Aorta (tissue), 5 donors: ENCODE measurements around the gene KCNB1. TPM values are rescaled to one million over a fixed set of nuclear protein-coding genes. Genes with fewer than 3 reads are reported as not detected.

ENCODE experiments used
- ATAC-seq: fragments of 200-7000 bp; cut with Tn5 transposase; one replicate; pipeline ENCODE4 v1.9.1; 2022; ENCODE audit warnings: moderate library complexity; ENCODE audit not compliant: low FRiP score
- DNase-seq, 2 donors: peaks; one replicate each; pipeline ENCODE4 v3.0.0-alpha.2; 2020
- H3K27ac ChIP-seq, 2 donors: one replicate each; pipeline ENCODE4 v1.5.1; 2013; ENCODE audit warnings: low read length in 2 of 2, mild to moderate bottlenecking in 2 of 2, moderate library complexity in 2 of 2, control low read depth in 1 of 2, inconsistent platforms in 1 of 2, low read depth in 1 of 2
- H3K27me3 ChIP-seq, 2 donors: one replicate each; pipeline ENCODE4 v1.6.1; 2013; ENCODE audit warnings: control low read depth in 1 of 2, low read length in 1 of 2, mild to moderate bottlenecking in 1 of 2, moderate library complexity in 1 of 2; ENCODE audit not compliant: insufficient read depth in 2 of 2, control insufficient read depth in 1 of 2
- H3K36me3 ChIP-seq, 2 donors: one replicate each; pipeline ENCODE4 v1.6.1; 2013; ENCODE audit warnings: control low read depth in 1 of 2, low read length in 1 of 2, mild to moderate bottlenecking in 1 of 2; ENCODE audit not compliant: insufficient read depth in 2 of 2, control insufficient read depth in 1 of 2
- H3K4me1 ChIP-seq, 2 donors: one replicate each; pipeline ENCODE4 v1.6.1; 2013; ENCODE audit warnings: low read length in 2 of 2, control low read depth in 1 of 2, mild to moderate bottlenecking in 1 of 2, moderate library complexity in 1 of 2; ENCODE audit not compliant: insufficient read depth in 2 of 2, control insufficient read depth in 1 of 2
- H3K4me3 ChIP-seq, 2 donors: one replicate each; pipeline ENCODE4 v1.5.1; 2013; ENCODE audit warnings: low read length in 2 of 2, control low read depth in 1 of 2, mild to moderate bottlenecking in 1 of 2
- H3K9me3 ChIP-seq: one replicate; pipeline ENCODE4 v1.6.1; 2013; ENCODE audit warnings: mild to moderate bottlenecking, low read length; ENCODE audit not compliant: control insufficient read depth
- WGBS, 2 donors: extraction: QIAGEN DNeasy Blood & Tissue Kit; methylation state at CpG; one replicate each; pipeline ENCODE4 v1.1.7; 2013; 5-methylcytosine and 5-hydroxymethylcytosine counted together
- intact Hi-C, 2 donors: fragments of 100-400 bp; cut with DNase I; formaldehyde crosslinking; loops; one replicate each; pipeline versions ENCODE4 v1.14.2 to v1.15.0; 2022
- polyA plus RNA-seq, 2 donors: library from polyadenylated mRNA; stranded (reverse); fragments of 200-250 nt; gene quantifications; one replicate each; pipeline ENCODE4 v1.2.3, GENCODE V29; 2013
- total RNA-seq, 2 donors: library from RNA; stranded (reverse); fragmentation: NEBNext Ultra II Directional; extraction: Animal tissue kit (Norgen Biotek cat#: 25700); gene quantifications; one replicate each; pipeline ENCODE4 v1.2.1, GENCODE V29; 2021
- donor health status: healthy with polysubstance abuse.
- donor health status: Bipolar disorder and iron deficiency.
- donor health status: DM: no; HTN: no; CAD: no.
- donor health status: DM: no; HTN: no; CAD: no.
- donor health status: DM: yes; HTN: yes; CAD: no.

Gene KCNB1
- total and polyA plus RNA-seq, 4 donors = under 0.01 to 2.0 (median 0.65) TPM; not detected in 1

DNA sequence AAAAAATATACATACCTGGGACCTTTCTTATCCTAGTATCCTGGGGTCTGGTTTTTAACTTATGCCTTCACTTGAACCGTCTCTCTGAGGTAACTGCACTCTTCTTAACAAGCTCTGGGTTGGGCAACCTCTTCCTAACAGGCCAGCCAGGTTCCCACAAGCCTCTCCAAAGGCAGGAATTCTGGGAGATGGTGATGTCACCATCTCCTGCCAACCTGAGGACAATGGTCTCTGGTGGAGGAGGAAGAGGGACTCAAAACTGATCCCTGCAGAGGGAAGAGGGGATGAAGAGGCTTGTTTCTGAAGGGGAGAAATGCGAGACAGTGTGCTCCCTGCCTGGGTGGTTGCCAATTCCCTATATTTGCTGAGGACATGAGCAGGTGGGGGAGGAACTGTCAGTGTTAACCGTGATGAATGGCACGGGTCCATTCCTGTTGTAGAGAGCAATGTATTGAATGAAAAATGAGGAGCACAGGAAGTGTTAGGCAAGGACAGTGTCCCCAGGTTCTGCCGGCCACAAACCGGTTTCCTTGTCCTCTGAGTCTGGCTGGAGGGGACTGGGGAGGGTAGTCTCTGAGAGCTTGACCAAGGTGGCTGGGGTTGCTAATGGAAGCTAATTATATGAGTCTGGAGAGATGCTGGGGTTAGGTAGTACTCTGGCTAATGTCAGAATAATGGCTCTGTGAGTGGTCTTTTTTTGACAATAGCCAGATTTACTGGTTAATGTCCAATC, 95.5 kb downstream of the KCNB1 start:
- Histone ChIP-seq H3K36me3 (no peaks in the 10 kb centered on the region), H3K9me3 (no peaks in the 10 kb centered on the region), H3K27ac (no peak overlapping the region), H3K27me3 (no peaks in the 10 kb centered on the region), H3K4me1 (no peaks in the 10 kb centered on the region), H3K4me3 (no peak overlapping the region)
- intact Hi-C loops = no loop called here
- 71 to 77% methylated on average over 6 of the region's 6 CpGs for WGBS, 2 donors
- no peak for ATAC-seq
- no peak for DNase-seq

DNA sequence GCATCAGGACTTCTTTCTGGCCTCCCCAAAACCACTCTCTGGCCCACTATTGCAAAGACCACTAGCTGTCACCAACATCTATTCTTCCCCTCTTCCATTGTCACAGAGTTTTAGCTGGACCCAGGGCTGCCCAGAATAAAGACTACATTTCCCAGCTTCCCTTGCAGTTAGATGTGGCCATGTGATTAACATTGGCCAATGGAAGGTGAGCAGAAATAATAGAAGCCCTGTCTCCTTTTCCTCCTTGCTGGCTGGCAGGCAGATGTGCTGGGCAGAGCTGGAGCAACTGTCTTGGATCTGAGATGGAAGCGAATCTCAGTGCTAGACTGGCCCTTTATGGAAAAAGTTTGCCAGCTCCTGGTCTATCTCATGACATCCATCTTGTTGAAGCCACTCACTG, 97.0 kb downstream of the KCNB1 start:
- Histone ChIP-seq H3K4me1 (no peaks in the 10 kb centered on the region), H3K9me3 (no peaks in the 10 kb centered on the region), H3K27me3 (no peaks in the 10 kb centered on the region), H3K27ac (no peak overlapping the region), H3K4me3 (no peak overlapping the region), H3K36me3 (no peaks in the 10 kb centered on the region)
- DNase-seq (no peak), ATAC-seq (peak; percentile 55)
- intact Hi-C loops = no loop called here
- WGBS, 2 donors = 77 to 91% methylated on average over 1 of the region's 1 CpG

- DNase-seq = peak; percentile 75 to 94
- H3K27ac ChIP-seq = no peak overlapping the region
These were observed 97.7 kb downstream of the KCNB1 start for GRCh38 chr20:49384437-49385434.

DNA sequence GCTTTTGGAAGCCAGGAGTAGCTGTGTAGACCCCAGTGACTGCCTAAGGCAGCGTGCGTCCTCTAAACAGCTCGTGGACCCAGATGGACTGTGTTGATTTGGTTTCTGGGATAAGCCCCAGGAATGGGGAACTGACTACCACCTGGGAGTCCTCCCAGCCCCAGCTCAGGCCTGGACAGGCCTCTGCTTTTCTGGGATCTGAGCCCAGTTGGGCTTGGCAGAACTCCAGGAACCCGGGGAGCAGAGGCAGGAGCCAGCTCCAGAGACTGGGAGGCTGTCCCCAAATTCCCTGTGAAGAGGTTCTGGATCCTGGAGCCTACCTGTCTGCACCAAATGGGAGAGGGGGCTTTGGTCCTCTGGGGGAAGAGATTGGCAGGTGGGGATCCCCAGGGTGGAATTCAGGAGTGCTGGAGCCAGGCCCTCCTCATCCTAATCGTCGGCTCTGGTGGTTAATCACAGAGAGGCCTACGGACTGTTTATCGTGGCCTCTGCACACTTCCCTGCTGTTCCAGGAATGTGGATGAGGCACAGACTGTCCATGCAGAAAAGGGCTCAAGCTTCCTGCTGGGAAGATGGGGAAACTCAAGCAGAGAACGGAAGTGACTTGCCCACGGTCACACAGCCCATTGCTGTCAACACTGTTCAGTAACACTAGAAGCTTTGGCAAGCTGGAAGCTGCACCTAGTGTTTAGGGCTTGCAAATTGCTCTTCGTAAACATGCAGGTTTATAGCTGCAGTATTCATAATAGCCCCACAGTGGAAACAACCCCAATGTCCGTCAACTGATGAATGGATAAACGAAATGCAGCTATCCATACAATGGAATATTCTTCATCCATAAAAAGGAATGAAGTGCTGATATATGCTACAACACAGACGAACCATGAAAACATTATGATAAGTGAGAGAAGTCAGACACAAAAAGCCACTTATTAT, 100.6 kb downstream of the KCNB1 start:
- Histone ChIP-seq H3K27me3 (no peaks in the 10 kb centered on the region), H3K4me1 (no peaks in the 10 kb centered on the region), H3K9me3 (no peaks in the 10 kb centered on the region), H3K4me3 (no peak overlapping the region), H3K27ac (peak overlapping the region in 1 of 2 donors; percentile 69), H3K36me3 (no peaks in the 10 kb centered on the region)
- ATAC-seq (peak; percentile 78), DNase-seq (peak; percentile 84 to 92)
- 28 to 30% methylated on average over 14 of the region's 14 CpGs for WGBS, 2 donors
- intact Hi-C loops = loop anchor here (5.0 kb wide), 1 partner anchor 100 kb away; the partner anchor contains the start of gene KCNB1 (in 2 of the 2)

More at GRCh38 chr20:49384437-49385434, 97.7 kb downstream of the KCNB1 start:
- Histone ChIP-seq H3K4me3 (no peak overlapping the region), H3K9me3 (no peaks in the 10 kb centered on the region), H3K4me1 (no peaks in the 10 kb centered on the region), H3K27me3 (no peaks in the 10 kb centered on the region), H3K36me3 (no peaks in the 10 kb centered on the region)
- peak; percentile 69 for ATAC-seq
- WGBS, 2 donors = 51 to 53% methylated on average over 16 of the region's 16 CpGs
- intact Hi-C loops = loop anchor here (5.0 kb wide), 1 partner anchor 98 kb away; the partner anchor contains the start of gene KCNB1 (in 2 of the 2)

DNA sequence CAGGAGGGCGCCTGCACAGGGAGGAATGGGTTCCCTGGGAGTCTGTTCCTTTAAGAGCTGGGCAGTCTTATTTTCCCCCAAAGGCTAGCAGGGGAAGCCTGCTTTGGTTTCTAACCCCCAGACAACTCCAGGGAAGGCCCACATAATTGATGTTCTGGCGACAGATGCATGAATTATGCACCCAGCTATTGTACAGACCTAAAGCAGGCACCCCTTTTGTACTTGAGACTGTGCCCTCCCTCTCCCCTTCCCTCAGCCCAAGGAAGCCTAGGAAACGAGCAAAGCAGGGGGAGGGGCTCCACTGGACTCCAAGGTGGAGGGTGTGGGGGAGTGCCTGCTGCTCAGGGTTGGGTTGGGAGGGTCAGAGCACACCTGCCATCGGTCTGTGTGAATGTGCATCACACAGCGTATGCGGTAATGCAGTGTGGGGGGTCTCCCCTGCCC, 102.1 kb downstream of the KCNB1 start:
- intact Hi-C loops = loop anchor here (5.0 kb wide), 1 partner anchor 102 kb away; the partner anchor contains the start of gene KCNB1 (in 2 of the 2)
- Histone ChIP-seq H3K9me3 (no peaks in the 10 kb centered on the region), H3K27me3 (no peaks in the 10 kb centered on the region), H3K36me3 (no peaks in the 10 kb centered on the region), H3K4me1 (no peaks in the 10 kb centered on the region), H3K27ac (no peak overlapping the region), H3K4me3 (no peak overlapping the region)
- no peak for ATAC-seq
- 22 to 38% methylated on average over 6 of the region's 6 CpGs for WGBS, 2 donors
- DNase-seq = no peak

DNA sequence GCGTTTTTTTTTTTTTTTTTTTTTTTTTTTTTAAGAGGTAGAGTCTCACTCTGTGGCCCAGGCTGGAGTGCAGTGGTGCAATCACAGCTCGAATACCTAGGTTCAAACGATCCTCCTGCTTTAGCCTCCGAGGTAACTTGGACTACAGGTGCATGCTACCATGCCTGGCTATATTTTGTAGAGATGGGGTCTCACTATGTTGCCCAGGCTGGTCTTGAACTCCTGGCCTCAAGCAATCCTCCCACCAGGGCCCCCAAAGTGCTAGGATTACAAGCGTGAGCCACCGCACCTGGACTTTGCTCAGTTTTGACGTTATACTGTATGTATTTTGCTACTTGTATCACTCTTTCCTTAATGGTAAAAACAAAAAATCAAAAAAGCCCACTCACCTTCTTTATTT, 103.1 kb downstream of the KCNB1 start:
- no peak for ATAC-seq
- no peaks in the 10 kb centered on the region for H3K36me3 ChIP-seq
- no peaks in the 10 kb centered on the region for H3K4me1 ChIP-seq
- WGBS, 2 donors = 79 to 81% methylated on average over 7 of the region's 7 CpGs
- intact Hi-C loops = no loop called here
- no peak overlapping the region for H3K27ac ChIP-seq
- no peak overlapping the region for H3K4me3 ChIP-seq
- H3K27me3 ChIP-seq = no peaks in the 10 kb centered on the region
- DNase-seq = no peak
- no peaks in the 10 kb centered on the region for H3K9me3 ChIP-seq

GRCh38 chr20:49377326-49377725, 105.1 kb downstream of the KCNB1 start:
- Histone ChIP-seq H3K4me3 (no peak overlapping the region), H3K4me1 (no peaks in the 10 kb centered on the region), H3K36me3 (no peaks in the 10 kb centered on the region), H3K27ac (no peak overlapping the region), H3K9me3 (no peaks in the 10 kb centered on the region), H3K27me3 (no peaks in the 10 kb centered on the region)
- ATAC-seq = no peak
- intact Hi-C loops = no loop called here
- WGBS, 2 donors = 58 to 72% methylated on average over 4 of the region's 4 CpGs
- DNase-seq = no peak

DNA sequence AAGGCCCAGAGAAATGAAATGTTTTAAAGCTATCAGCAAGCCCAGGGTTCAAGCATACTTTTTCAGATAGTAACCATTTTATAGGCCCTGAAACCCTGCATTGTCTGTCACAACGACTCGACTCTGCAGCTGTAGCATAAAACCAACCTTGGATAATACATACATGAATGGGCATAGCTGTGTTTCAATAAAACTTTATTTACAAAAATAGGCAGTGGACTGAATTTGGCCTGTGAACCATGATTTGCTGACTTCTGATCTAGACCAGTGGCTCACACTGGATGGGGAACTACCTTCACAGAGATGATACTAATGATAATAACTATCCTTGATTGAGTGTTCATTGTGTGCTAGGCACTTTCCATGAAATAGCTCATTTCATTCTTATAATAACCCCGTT, 107.3 kb downstream of the KCNB1 start:
- no peak overlapping the region for H3K27ac ChIP-seq
- no peak for ATAC-seq
- intact Hi-C loops = no loop called here
- H3K4me1 ChIP-seq = no peaks in the 10 kb centered on the region
- H3K4me3 ChIP-seq = no peak overlapping the region
- H3K9me3 ChIP-seq = no peaks in the 10 kb centered on the region
- no peak for DNase-seq
- 93 to 96% methylated on average over 3 of the region's 3 CpGs for WGBS, 2 donors
- H3K27me3 ChIP-seq = no peaks in the 10 kb centered on the region
- H3K36me3 ChIP-seq = no peaks in the 10 kb centered on the region
